ENCODE data around the gene PXMP4.
A peak's percentile ranks its signal among the peaks of the same experiment; 100 is the strongest.

Gene PXMP4

GRCh38 chr20:33686100-33686983 is 33.8 kb downstream of the PXMP4 start, which contains the start of gene E2F1:
Gene E2F1 (minus strand): TSS chr20:33686385. CDS start chr20:33686264, 121 bp downstream.
- no peaks in the 10 kb centered on the region for H3K9me3 Mint-ChIP-seq
- H3K27me3 Mint-ChIP-seq: no peaks in the 10 kb centered on the region
- peaks cover 81% of the 10 kb centered on the region for H3K4me1 Mint-ChIP-seq (ENCODE audit: low read depth)
- peak within 1 kb of the TSS; percentile 92 for H3K27ac Mint-ChIP-seq
- H3K36me3 Mint-ChIP-seq (ENCODE audit: low read depth): peaks cover 10% of the 10 kb centered on the region
- peak within 1 kb of the TSS; percentile 93 for H3K4me3 Mint-ChIP-seq

GRCh38 chr20:33685328-33686099 is 34.6 kb downstream of the PXMP4 start:
- Mint-ChIP-seq H3K4me1 (ENCODE audit: low read depth) (peaks cover 83% of the 10 kb centered on the region), H3K27ac (peak overlapping the region; percentile 92), H3K9me3 (no peaks in the 10 kb centered on the region), H3K4me3 (peak overlapping the region; percentile 93), H3K36me3 (ENCODE audit: low read depth) (peaks cover 13% of the 10 kb centered on the region), H3K27me3 (no peaks in the 10 kb centered on the region)

GRCh38 chr20:33684533-33685327 is 35.4 kb downstream of the PXMP4 start:
- Mint-ChIP-seq H3K27me3 (no peaks in the 10 kb centered on the region), H3K4me3 (peak overlapping the region; percentile 93), H3K9me3 (no peaks in the 10 kb centered on the region), H3K27ac (peak overlapping the region; percentile 92), H3K4me1 (ENCODE audit: low read depth) (peaks cover 82% of the 10 kb centered on the region), H3K36me3 (ENCODE audit: low read depth) (peaks cover 17% of the 10 kb centered on the region)

- no peaks in the 10 kb centered on the region for H3K9me3 Mint-ChIP-seq
- H3K4me3 Mint-ChIP-seq: no peak overlapping the region
- no peaks in the 10 kb centered on the region for H3K27me3 Mint-ChIP-seq
- H3K4me1 Mint-ChIP-seq (ENCODE audit: low read depth): peaks cover 63% of the 10 kb centered on the region
- no peak overlapping the region for H3K27ac Mint-ChIP-seq
- peaks cover 36% of the 10 kb centered on the region for H3K36me3 Mint-ChIP-seq (ENCODE audit: low read depth)
Observed at GRCh38 chr20:33681728-33682353, 38.3 kb downstream of the PXMP4 start.

GRCh38 chr20:33681288-33681687 is 38.8 kb downstream of the PXMP4 start:
- H3K9me3 Mint-ChIP-seq: no peaks in the 10 kb centered on the region
- H3K27ac Mint-ChIP-seq: no peak overlapping the region
- H3K27me3 Mint-ChIP-seq: no peaks in the 10 kb centered on the region
- H3K36me3 Mint-ChIP-seq (ENCODE audit: low read depth): peaks cover 40% of the 10 kb centered on the region
- H3K4me1 Mint-ChIP-seq (ENCODE audit: low read depth): peaks cover 59% of the 10 kb centered on the region
- no peak overlapping the region for H3K4me3 Mint-ChIP-seq

GRCh38 chr20:33680686-33681085 is 39.4 kb downstream of the PXMP4 start:
- Mint-ChIP-seq H3K4me1 (ENCODE audit: low read depth) (peaks cover 59% of the 10 kb centered on the region), H3K4me3 (peak overlapping the region; percentile 9), H3K9me3 (no peaks in the 10 kb centered on the region), H3K36me3 (ENCODE audit: low read depth) (peaks cover 41% of the 10 kb centered on the region), H3K27me3 (no peaks in the 10 kb centered on the region), H3K27ac (no peak overlapping the region)

- Mint-ChIP-seq H3K9me3 (no peaks in the 10 kb centered on the region), H3K4me3 (no peak overlapping the region), H3K27me3 (no peaks in the 10 kb centered on the region), H3K36me3 (ENCODE audit: low read depth) (peaks cover 35% of the 10 kb centered on the region), H3K4me1 (ENCODE audit: low read depth) (peaks cover 57% of the 10 kb centered on the region), H3K27ac (no peak overlapping the region)
Observed at GRCh38 chr20:33679758-33680485, 40.2 kb downstream of the PXMP4 start.

- Mint-ChIP-seq H3K9me3 (no peaks in the 10 kb centered on the region), H3K36me3 (ENCODE audit: low read depth) (peaks cover 30% of the 10 kb centered on the region), H3K27ac (no peak overlapping the region), H3K4me1 (ENCODE audit: low read depth) (peaks cover 53% of the 10 kb centered on the region), H3K27me3 (no peaks in the 10 kb centered on the region), H3K4me3 (no peak overlapping the region)
Observed at GRCh38 chr20:33677991-33678702, 42.0 kb downstream of the PXMP4 start.

- Mint-ChIP-seq H3K4me3 (no peak overlapping the region), H3K27me3 (no peaks in the 10 kb centered on the region), H3K9me3 (no peaks in the 10 kb centered on the region), H3K4me1 (ENCODE audit: low read depth) (peaks cover 46% of the 10 kb centered on the region), H3K36me3 (ENCODE audit: low read depth) (peaks cover 30% of the 10 kb centered on the region), H3K27ac (no peak overlapping the region)
Observed at GRCh38 chr20:33676652-33677645, 43.2 kb downstream of the PXMP4 start.

- Mint-ChIP-seq H3K9me3 (no peaks in the 10 kb centered on the region), H3K27me3 (no peaks in the 10 kb centered on the region), H3K36me3 (ENCODE audit: low read depth) (peaks cover 30% of the 10 kb centered on the region), H3K27ac (no peak overlapping the region), H3K4me3 (peak overlapping the region; percentile 13), H3K4me1 (ENCODE audit: low read depth) (peaks cover 38% of the 10 kb centered on the region)
Observed at GRCh38 chr20:33676121-33676520, 44.0 kb downstream of the PXMP4 start.

- Mint-ChIP-seq H3K27me3 (no peaks in the 10 kb centered on the region), H3K9me3 (no peaks in the 10 kb centered on the region), H3K27ac (peak overlapping the region; percentile 19), H3K4me1 (ENCODE audit: low read depth) (peaks cover 30% of the 10 kb centered on the region), H3K36me3 (ENCODE audit: low read depth) (peaks cover 26% of the 10 kb centered on the region), H3K4me3 (peak overlapping the region; percentile 59)
Observed at GRCh38 chr20:33675136-33675959, 44.8 kb downstream of the PXMP4 start.
